Activated T-helper 17 cell treated with anti-CD3 and anti-CD28 coated beads, Interleukin-2, amount 50 U/mL, for 72 hours (primary cell): ENCODE data around the gene PUM1. TPM values are rescaled to one million over a fixed set of nuclear protein-coding genes. Genes with fewer than 3 reads are reported as not detected.
A peak's percentile ranks its signal among the peaks of the same experiment; 100 is the strongest.
"Not testable (repeated sequence)": the region's sequence is repeated elsewhere in the genome, so short reads cannot be mapped to it uniquely, and the experiment has no call there.

Source experiments
- ATAC-seq: fragments of 150-1000 bp; cut with Tn5 transposase; replicated peaks from 2 replicates; pipeline ENCODE4 v1.10.0; 2021; ENCODE audit warnings: mild to moderate bottlenecking, moderate library complexity
- H3K27ac Mint-ChIP-seq: one replicate; pipeline ENCODE4 v1.8.0; 2022; ENCODE audit warnings: mixed read lengths
- H3K27me3 Mint-ChIP-seq: one replicate; pipeline ENCODE4 v1.8.0; 2022; ENCODE audit warnings: mixed read lengths
- H3K36me3 Mint-ChIP-seq: one replicate; pipeline ENCODE4 v1.8.0; 2022; ENCODE audit warnings: low read depth, mild to moderate bottlenecking, mixed read lengths
- H3K4me1 Mint-ChIP-seq: one replicate; pipeline ENCODE4 v1.8.0; 2022; ENCODE audit warnings: mixed read lengths
- H3K4me3 Mint-ChIP-seq: one replicate; pipeline ENCODE4 v1.8.0; 2022; ENCODE audit warnings: mild to moderate bottlenecking, mixed read lengths
- H3K9me3 Mint-ChIP-seq: one replicate; pipeline ENCODE4 v1.8.0; 2022; ENCODE audit warnings: mixed read lengths
- total RNA-seq, 2 donors: library from RNA; stranded (reverse); gene quantifications; one replicate each; pipeline ENCODE4 v1.2.3, GENCODE V29; 2022

The PUM1 gene
- total RNA-seq, 2 donors from 2014 or later, result 109 to 114 TPM

GRCh38 chr1:30962609-30963508 lies 102.7 kb downstream of the PUM1 start:
- peaks cover 98% of the 10 kb centered on the region for H3K36me3 Mint-ChIP-seq
- no peaks in the 10 kb centered on the region for H3K9me3 Mint-ChIP-seq
- peak overlapping the region; percentile 55 for H3K27ac Mint-ChIP-seq
- H3K4me1 Mint-ChIP-seq, result peaks cover 17% of the 10 kb centered on the region
- no peak overlapping the region for H3K4me3 Mint-ChIP-seq
- H3K27me3 Mint-ChIP-seq, result no peaks in the 10 kb centered on the region
- no peak for ATAC-seq

DNA sequence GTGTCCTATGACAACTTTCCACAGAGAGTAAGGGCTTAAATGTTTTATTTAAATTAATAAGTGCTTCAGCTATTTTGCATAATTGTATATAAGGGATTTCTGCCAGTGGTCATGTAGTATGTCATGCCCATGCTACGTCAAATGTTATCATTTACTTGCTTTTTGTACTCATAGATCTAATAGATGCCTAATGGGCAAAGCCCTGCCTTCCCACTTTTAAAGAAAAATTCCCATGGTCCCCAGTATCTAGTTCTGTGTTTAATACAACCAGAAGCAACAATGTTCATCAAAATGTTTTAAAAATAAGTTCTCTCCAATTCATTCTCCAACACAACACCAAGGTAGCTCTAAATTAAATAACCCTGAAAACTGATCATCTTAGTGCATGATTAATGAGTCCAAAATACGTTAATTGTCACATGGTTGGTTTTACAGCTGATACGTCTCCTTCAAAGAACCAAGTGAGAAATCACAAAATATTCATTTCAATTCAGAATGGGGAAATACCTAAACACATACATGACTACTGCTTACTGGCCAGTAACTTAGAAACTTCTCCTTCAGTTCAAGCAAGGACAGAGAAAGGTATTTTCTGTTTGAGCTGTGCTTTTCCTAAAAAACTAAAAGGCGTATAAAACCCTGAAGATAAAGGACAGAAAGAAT lies 107.8 kb downstream of the PUM1 start:
- Mint-ChIP-seq H3K4me3 (no peak overlapping the region), H3K27ac (peak overlapping the region; percentile 6), H3K27me3 (no peaks in the 10 kb centered on the region), H3K4me1 (peaks cover 12% of the 10 kb centered on the region), H3K36me3 (peaks cover 97% of the 10 kb centered on the region), H3K9me3 (no peaks in the 10 kb centered on the region)
- ATAC-seq, result peak; percentile 59

DNA sequence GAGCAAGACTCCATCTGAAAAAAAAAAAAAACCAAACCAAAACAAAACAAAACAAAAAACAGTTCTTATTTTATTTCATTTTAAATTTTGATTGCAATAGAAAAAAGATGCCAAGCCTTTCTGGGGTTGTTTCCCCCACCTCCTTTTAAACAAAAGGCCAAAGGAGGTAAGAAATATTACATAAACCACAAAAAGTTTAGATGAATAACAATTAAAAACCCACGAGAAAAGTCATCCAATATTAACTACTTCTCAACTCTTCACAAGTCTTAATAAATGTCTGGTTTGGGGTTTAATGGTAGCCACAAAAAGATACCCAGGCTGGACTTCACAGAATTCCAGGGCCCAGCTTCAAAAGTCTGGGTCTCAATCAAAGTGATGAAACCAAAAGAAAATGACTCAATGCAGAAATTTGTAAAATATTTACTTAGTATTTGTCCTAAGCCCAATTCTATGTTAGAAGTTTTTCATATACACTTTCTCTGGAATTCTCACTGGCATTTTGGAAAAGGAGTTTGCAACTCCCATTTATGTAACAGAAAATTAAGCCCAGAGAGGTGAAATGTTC lies 110.0 kb downstream of the PUM1 start:
- H3K9me3 Mint-ChIP-seq, result no peaks in the 10 kb centered on the region
- peaks cover 12% of the 10 kb centered on the region for H3K4me1 Mint-ChIP-seq
- no peaks in the 10 kb centered on the region for H3K27me3 Mint-ChIP-seq
- peaks cover 99% of the 10 kb centered on the region for H3K36me3 Mint-ChIP-seq
- no peak overlapping the region for H3K4me3 Mint-ChIP-seq
- no peak for ATAC-seq
- no peak overlapping the region for H3K27ac Mint-ChIP-seq

DNA sequence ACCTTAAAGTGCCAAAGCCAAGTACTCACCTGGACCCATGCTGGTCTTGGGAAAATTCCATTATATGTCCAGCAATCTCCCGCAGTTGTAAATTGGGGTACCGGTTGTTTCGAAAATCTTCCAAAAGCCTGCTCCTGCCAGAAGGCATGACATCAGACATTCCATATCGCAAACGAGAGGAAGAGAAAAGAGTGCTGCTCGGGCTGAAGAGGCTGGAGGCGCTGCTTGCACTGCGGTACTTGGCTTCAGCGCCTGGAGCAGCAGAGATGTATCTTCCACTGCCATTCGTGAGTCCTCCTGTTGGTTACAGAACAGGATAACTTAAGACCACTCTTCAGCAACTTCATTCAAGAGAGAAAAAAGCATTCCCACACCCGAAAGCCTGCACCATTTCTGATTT lies 111.8 kb downstream of the PUM1 start:
- Mint-ChIP-seq H3K36me3 (peaks cover 98% of the 10 kb centered on the region), H3K27ac (no peak overlapping the region), H3K27me3 (no peaks in the 10 kb centered on the region), H3K4me1 (peaks cover 9% of the 10 kb centered on the region), H3K4me3 (no peak overlapping the region), H3K9me3 (no peaks in the 10 kb centered on the region)
- no peak for ATAC-seq

- Mint-ChIP-seq H3K27ac (no peak overlapping the region), H3K4me3 (no peak overlapping the region), H3K9me3 (no peaks in the 10 kb centered on the region), H3K36me3 (peaks cover 98% of the 10 kb centered on the region), H3K4me1 (peaks cover 4% of the 10 kb centered on the region), H3K27me3 (no peaks in the 10 kb centered on the region)
- ATAC-seq, result no peak
Measured at GRCh38 chr1:30952098-30952497, 113.4 kb downstream of the PUM1 start.

DNA sequence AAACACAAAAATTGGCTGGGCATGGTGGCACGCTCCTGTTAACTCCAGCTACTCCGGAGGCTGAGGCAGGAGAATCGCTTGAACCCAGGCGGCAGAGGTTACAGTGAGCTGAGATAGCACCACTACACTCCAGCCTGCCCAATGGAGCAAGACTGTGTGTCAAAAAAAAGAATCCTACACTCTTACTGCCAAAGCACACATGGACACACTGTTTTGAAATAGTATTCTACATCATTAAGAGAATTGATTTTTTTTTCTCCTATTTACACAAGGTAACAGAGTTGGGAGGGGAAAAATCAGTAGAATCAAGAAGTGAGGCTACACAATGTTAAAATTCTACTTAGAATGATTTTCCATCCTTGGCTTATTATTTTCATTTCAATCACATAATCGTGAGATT lies 114.8 kb downstream of the PUM1 start:
- no peak overlapping the region for H3K4me3 Mint-ChIP-seq
- H3K9me3 Mint-ChIP-seq, result no peaks in the 10 kb centered on the region
- no peaks in the 10 kb centered on the region for H3K27me3 Mint-ChIP-seq
- no peak for ATAC-seq
- peaks cover 4% of the 10 kb centered on the region for H3K4me1 Mint-ChIP-seq
- H3K27ac Mint-ChIP-seq, result no peak overlapping the region
- H3K36me3 Mint-ChIP-seq, result peaks cover 94% of the 10 kb centered on the region

DNA sequence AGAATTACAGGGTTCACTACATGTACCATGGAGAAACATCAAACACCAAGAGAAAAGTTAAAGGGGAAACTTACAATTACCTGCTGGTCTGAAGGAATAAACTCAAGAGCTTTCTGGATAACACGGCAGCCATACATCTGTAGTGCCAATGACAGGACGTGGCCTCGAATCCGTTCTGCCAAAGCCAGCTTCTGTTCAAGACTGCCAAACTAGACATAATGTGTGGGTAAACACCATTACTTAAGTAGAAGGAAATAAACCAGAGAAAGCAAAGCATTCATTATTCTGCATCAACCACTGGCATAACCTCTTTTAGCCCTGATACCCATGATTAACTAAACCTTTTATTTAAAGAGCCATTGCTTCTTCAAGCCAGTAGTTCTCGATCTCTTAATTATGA lies 115.5 kb downstream of the PUM1 start:
- no peaks in the 10 kb centered on the region for H3K9me3 Mint-ChIP-seq
- ATAC-seq, result no peak
- peaks cover 4% of the 10 kb centered on the region for H3K4me1 Mint-ChIP-seq
- H3K27ac Mint-ChIP-seq, result no peak overlapping the region
- H3K4me3 Mint-ChIP-seq, result no peak overlapping the region
- peaks cover 96% of the 10 kb centered on the region for H3K36me3 Mint-ChIP-seq
- no peaks in the 10 kb centered on the region for H3K27me3 Mint-ChIP-seq

DNA sequence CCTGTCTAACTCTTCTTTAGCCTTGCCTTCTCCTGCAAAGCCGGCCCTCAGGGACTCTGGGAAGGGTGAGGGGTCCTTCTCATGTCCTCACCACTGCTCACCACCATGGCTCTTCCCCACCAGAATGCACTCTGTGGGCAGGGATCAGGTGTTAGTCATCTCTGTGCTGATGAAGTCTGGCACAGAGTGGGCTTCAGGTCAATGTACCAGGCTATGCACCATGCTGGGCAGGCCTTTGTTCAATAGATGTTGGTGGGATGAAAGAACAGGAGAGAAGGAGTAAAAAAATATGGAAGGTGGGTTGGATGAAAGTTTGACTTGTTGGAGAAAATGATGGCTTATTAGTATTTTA lies 116.1 kb downstream of the PUM1 start:
- peaks cover 96% of the 10 kb centered on the region for H3K36me3 Mint-ChIP-seq
- H3K4me3 Mint-ChIP-seq, H3K27me3 Mint-ChIP-seq, H3K27ac Mint-ChIP-seq, H3K4me1 Mint-ChIP-seq, H3K9me3 Mint-ChIP-seq, ATAC-seq: not testable (repeated sequence)

GRCh38 chr1:30948813-30949486 lies 116.6 kb downstream of the PUM1 start:
- not testable (repeated sequence) for H3K9me3 Mint-ChIP-seq, ATAC-seq, H3K27ac Mint-ChIP-seq, H3K27me3 Mint-ChIP-seq, H3K4me3 Mint-ChIP-seq, H3K4me1 Mint-ChIP-seq
- H3K36me3 Mint-ChIP-seq, result peaks cover 96% of the 10 kb centered on the region

GRCh38 chr1:30948278-30948677 lies 117.2 kb downstream of the PUM1 start:
- Mint-ChIP-seq H3K4me3 (no peak overlapping the region), H3K27ac (no peak overlapping the region), H3K36me3 (peaks cover 96% of the 10 kb centered on the region), H3K4me1 (peaks cover 8% of the 10 kb centered on the region), H3K27me3 (no peaks in the 10 kb centered on the region), H3K9me3 (no peaks in the 10 kb centered on the region)
- ATAC-seq, result no peak

DNA sequence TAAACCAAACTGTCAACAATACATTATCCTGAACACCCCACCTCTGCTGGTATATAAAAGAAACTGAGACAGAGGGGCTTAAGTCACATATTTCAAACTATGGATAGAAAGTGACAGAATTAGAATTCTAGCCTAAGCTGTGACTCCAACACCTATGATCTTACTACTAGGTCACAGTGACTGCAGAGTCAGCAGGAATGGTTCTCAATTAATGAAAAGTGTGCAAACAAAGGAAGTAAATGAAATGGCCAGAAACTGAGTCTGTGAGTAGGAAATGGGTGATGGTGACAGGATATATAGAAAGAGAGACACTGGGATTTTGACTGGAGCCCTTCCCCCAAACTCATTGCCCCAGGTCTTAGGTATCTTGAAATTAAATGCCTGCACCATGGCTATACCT lies 118.3 kb downstream of the PUM1 start:
- Mint-ChIP-seq H3K4me3 (no peak overlapping the region), H3K27ac (no peak overlapping the region), H3K9me3 (no peaks in the 10 kb centered on the region), H3K36me3 (peaks cover 96% of the 10 kb centered on the region), H3K27me3 (no peaks in the 10 kb centered on the region), H3K4me1 (peaks cover 8% of the 10 kb centered on the region)
- ATAC-seq, result no peak

DNA sequence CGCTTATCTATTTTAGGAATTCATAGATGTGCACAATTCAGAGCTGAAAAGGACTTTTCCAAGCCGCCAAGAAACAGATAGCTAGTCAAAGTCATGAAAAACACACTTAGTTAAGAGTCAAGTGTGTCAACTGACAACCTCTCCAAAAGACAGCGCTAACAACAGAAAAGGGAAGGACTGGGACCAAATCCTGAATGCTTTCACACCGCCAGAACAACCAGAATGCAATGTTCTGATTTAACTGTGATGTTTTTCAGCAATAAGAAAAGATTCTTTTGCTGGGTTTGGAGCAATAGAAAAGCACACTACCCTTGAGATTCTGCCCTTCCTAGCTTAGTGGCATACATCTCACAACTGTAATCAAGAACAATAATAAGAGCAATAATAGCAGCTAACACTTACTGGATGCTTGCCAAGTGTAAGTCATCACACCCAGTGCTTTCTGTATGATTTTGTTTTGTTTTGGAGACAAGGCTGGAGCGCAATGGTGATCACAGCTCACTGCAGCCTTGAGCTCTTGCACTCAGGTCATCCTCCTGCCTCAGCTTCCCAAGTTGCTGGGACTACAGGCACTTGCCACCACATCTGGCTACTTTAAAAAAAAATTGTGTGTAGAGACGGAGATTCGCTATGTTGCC lies 123.1 kb downstream of the PUM1 start:
- peaks cover 96% of the 10 kb centered on the region for H3K36me3 Mint-ChIP-seq
- H3K27ac Mint-ChIP-seq, result no peak overlapping the region
- no peak for ATAC-seq

GRCh38 chr1:30940541-30940940 lies 125.0 kb downstream of the PUM1 start:
- Mint-ChIP-seq H3K36me3 (peaks cover 95% of the 10 kb centered on the region), H3K4me3 (no peak overlapping the region), H3K9me3 (no peaks in the 10 kb centered on the region), H3K4me1 (peaks cover 4% of the 10 kb centered on the region), H3K27me3 (no peaks in the 10 kb centered on the region), H3K27ac (no peak overlapping the region)
- no peak for ATAC-seq

More for the DNA sequence above, 123.1 kb downstream of the PUM1 start:
- H3K9me3 Mint-ChIP-seq, result no peaks in the 10 kb centered on the region
- H3K27me3 Mint-ChIP-seq, result no peaks in the 10 kb centered on the region
- no peak overlapping the region for H3K4me3 Mint-ChIP-seq
- H3K4me1 Mint-ChIP-seq, result peaks cover 4% of the 10 kb centered on the region

GRCh38 chr1:30936541-30937171 lies 128.9 kb downstream of the PUM1 start:
- peaks cover 95% of the 10 kb centered on the region for H3K36me3 Mint-ChIP-seq
- H3K9me3 Mint-ChIP-seq, result no peaks in the 10 kb centered on the region
- H3K27ac Mint-ChIP-seq, result peak overlapping the region; percentile 21

More at GRCh38 chr1:30936541-30937171, 128.9 kb downstream of the PUM1 start:
- no peaks in the 10 kb centered on the region for H3K27me3 Mint-ChIP-seq
- H3K4me1 Mint-ChIP-seq, result peaks cover 3% of the 10 kb centered on the region
- ATAC-seq, result no peak
- no peak overlapping the region for H3K4me3 Mint-ChIP-seq
